A673 (cell line): ENCODE results near the gene TRIM26. TPM values are rescaled to one million over a fixed set of nuclear protein-coding genes. Genes with fewer than 3 reads are reported as not detected.

ENCODE experiments used
- BruUV-seq: library from RNA; stranded (reverse); fragments of 400-500 nt; replicated peaks from 2 replicates; lab custom pipeline; 2021; lab: Mats Ljungman, UMichigan
- CTCF ChIA-PET: fragments of 300-600 bp; sonication (Branson Sonifier 250); formaldehyde crosslinking; loops from one replicate; lab custom pipeline; 2022; ENCODE audit warnings: antibody characterized with exemption; lab: Charles Lee
- POLR2A ChIA-PET: fragments of 300-600 bp; sonication (Branson Sonifier 250); formaldehyde crosslinking; loops from one replicate; lab custom pipeline; 2022; ENCODE audit warnings: antibody characterized with exemption; ENCODE audit not compliant: low non-redundant PET; lab: Charles Lee
- DNase-seq: peaks from one replicate; pipeline ENCODE4 v3.0.0-alpha.2; 2015; ENCODE audit warnings: low spot score
- H3K27ac ChIP-seq: fragments of 200-600 bp; sonication (generic); 2 replicates; pipeline ENCODE4 v1.5.1; 2016; ENCODE audit warnings: mixed run types, low read depth, mild to moderate bottlenecking, mixed read lengths, antibody characterized with exemption, low read length; ENCODE audit not compliant: poor library complexity, severe bottlenecking
- H3K27me3 ChIP-seq: fragments of 200-600 bp; sonication (generic); replicated peaks from 2 replicates; pipeline ENCODE4 v1.6.1; 2017; ENCODE audit warnings: mixed run types, low read depth, mild to moderate bottlenecking, mixed read lengths, antibody characterized with exemption, low read length; ENCODE audit not compliant: insufficient read depth, poor library complexity
- H3K36me3 ChIP-seq: fragments of 200-600 bp; sonication (generic); 2 replicates; pipeline ENCODE4 v1.6.1; 2016; ENCODE audit warnings: mixed run types, mild to moderate bottlenecking, mixed read lengths, antibody characterized with exemption, low read length; ENCODE audit not compliant: insufficient read depth, poor library complexity, severe bottlenecking
- H3K4me1 ChIP-seq: fragments of 200-600 bp; sonication (generic); 2 replicates; pipeline ENCODE4 v1.6.1; 2017; ENCODE audit warnings: mixed run types, mild to moderate bottlenecking, mixed read lengths, antibody characterized with exemption, low read length; ENCODE audit not compliant: insufficient read depth, poor library complexity, severe bottlenecking
- H3K4me3 ChIP-seq: fragments of 200-600 bp; sonication (generic); 2 replicates; pipeline ENCODE4 v1.5.1; 2016; ENCODE audit warnings: low read depth, mixed run types, mild to moderate bottlenecking, mixed read lengths, low read length; ENCODE audit not compliant: poor library complexity, severe bottlenecking
- H3K9me3 ChIP-seq: fragments of 200-600 bp; sonication (generic); 2 replicates; pipeline ENCODE4 v1.6.1; 2016; ENCODE audit warnings: mixed run types, low read depth, mild to moderate bottlenecking, mixed read lengths, antibody characterized with exemption, low read length; ENCODE audit not compliant: poor library complexity, severe bottlenecking
- CTCF ChIP-seq: fragments of 300-800, 200-600 bp; sonication (generic); conservative IDR thresholded peaks from 2 replicates; pipeline ENCODE4 v1.5.1; 2017; ENCODE audit warnings: low read depth, mild to moderate bottlenecking, antibody characterized with exemption, low read length, moderate library complexity, mixed read lengths
- EZH2 ChIP-seq: fragments of 200-600 bp; sonication (generic); IDR thresholded peaks from 2 replicates; pipeline ENCODE4 v1.6.1; 2017; ENCODE audit warnings: borderline replicate concordance, low read depth, mild to moderate bottlenecking, mixed read lengths, antibody characterized with exemption, low read length; ENCODE audit not compliant: poor library complexity, severe bottlenecking
- intact Hi-C: fragments of 100-400 bp; cut with micrococcal nuclease; formaldehyde crosslinking; loops from one replicate; pipeline ENCODE4 v1.10.0; 2022; ENCODE audit not compliant: unreplicated experiment
- total RNA-seq: library from RNA; stranded (reverse); gene quantifications from 2 replicates; pipeline ENCODE4 v1.2.3, GENCODE V29; 2021

The TRIM26 gene
- total RNA-seq, 1 experiment from 2014 or later, result 41.3 TPM

- no peaks in the 10 kb centered on the region for H3K36me3 ChIP-seq
- intact Hi-C loops, result loop anchor here (2.0 kb wide), 1 partner anchor 323 kb away; no protein-coding TSS in a partner anchor
Observed at GRCh38 chr6:30171677-30172471, 41.3 kb downstream of the TRIM26 start.

GRCh38 chr6:30169658-30170614 is 43.3 kb downstream of the TRIM26 start:
- POLR2A ChIA-PET, result no interaction called here
- peak; percentile 73 for DNase-seq

More at GRCh38 chr6:30171677-30172471, 41.3 kb downstream of the TRIM26 start:
- no TSS peak for BruUV-seq
- Histone ChIP-seq H3K27ac (no peak overlapping the region), H3K9me3 (no peaks in the 10 kb centered on the region), H3K4me3 (no peak overlapping the region), H3K27me3 (peaks cover 75% of the 10 kb centered on the region), H3K4me1 (no peaks in the 10 kb centered on the region)
- no peak for DNase-seq
- ChIA-PET CTCF (no interaction called here), POLR2A (no interaction called here)
- TF ChIP-seq EZH2, result peak; percentile 65
- TF ChIP-seq CTCF, result no peak

More at GRCh38 chr6:30169658-30170614, 43.3 kb downstream of the TRIM26 start:
- H3K9me3 ChIP-seq, result no peaks in the 10 kb centered on the region
- TF ChIP-seq EZH2, result no peak
- TF ChIP-seq CTCF, result peak; percentile 79
- no TSS peak for BruUV-seq
- no peak overlapping the region for H3K4me3 ChIP-seq
- intact Hi-C loops, result loop anchor here (1.0 to 2.0 kb wide), 2 partner anchors 67 to 321 kb away; no protein-coding TSS in a partner anchor
- no peaks in the 10 kb centered on the region for H3K36me3 ChIP-seq
- CTCF ChIA-PET, result no interaction called here
- H3K27me3 ChIP-seq, result peaks cover 56% of the 10 kb centered on the region
- no peaks in the 10 kb centered on the region for H3K4me1 ChIP-seq
- no peak overlapping the region for H3K27ac ChIP-seq
